CD1c-positive myeloid dendritic cell (primary cell): ENCODE measurements around the gene APEX2.
"Not testable (repeated sequence)": the region's sequence is repeated elsewhere in the genome, so short reads cannot be mapped to it uniquely, and the experiment has no call there.

ENCODE experiments used
- DNase-seq: peaks from one replicate; pipeline ENCODE4 v3.0.0-alpha.2; 2016; ENCODE audit errors: extremely low spot score

APEX2 gene

GRCh38 chrX:55008571-55009358, 8.6 kb downstream of the APEX2 start:
- DNase-seq, result peak; percentile 48

DNA sequence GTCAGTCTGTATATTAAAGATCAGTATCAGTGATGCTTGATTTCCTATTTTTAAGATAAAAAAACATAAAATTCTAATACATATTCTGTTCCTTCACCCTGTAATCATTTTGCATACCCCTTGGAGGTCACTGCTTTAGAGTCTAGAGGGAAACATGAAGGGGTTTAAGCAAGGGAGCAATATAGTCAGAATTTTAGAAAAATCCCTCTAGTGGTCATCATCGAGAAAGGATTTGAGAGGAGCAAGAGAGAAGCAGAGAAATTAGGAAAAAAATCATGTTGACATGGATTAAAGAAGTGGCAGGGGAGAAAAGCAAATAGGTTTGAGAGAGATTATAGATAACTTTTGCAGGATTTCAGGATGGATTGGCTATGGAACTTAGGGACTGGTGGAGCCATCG, 11.1 kb downstream of the APEX2 start:
- no peak for DNase-seq

DNA sequence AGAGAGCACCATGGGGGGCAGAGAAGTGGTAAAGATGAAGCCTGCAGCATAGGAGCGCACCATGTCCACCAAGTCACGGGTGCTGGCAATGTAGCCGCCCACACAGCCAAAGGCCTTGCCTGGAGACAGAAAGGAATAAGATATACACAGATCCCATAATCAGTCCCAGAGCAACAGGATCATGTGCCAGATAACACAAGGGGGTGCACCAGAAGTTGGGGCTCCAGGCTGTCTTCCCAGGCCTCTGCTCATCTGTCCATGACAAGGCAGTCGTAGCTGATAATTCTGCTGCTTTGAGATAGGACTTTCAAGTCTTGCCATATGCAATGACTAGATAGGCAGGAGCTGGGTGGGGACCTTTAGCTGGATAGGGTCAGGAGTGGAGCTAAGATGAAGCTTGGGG, 14.7 kb downstream of the APEX2 start:
- DNase-seq, result no peak

DNA sequence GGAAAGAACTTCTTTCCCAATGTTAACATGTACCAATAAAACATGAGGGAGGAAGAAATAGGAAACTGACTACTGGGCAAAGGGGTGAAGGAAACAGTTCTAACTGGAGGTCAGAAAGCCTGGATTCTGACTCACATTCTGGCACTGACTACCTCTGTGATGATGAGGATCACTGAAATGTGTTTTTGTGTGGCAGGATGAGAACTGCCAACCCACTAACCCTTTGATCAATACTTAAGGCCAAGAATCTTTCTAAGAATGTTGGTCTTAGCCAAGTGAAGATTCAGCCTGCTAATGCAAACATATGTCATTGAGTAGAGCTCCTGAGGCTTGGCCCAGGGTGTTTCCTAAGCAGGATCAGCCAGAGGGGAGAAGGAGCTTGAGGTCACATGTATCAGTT, 26.0 kb downstream of the APEX2 start:
- no peak for DNase-seq

DNA sequence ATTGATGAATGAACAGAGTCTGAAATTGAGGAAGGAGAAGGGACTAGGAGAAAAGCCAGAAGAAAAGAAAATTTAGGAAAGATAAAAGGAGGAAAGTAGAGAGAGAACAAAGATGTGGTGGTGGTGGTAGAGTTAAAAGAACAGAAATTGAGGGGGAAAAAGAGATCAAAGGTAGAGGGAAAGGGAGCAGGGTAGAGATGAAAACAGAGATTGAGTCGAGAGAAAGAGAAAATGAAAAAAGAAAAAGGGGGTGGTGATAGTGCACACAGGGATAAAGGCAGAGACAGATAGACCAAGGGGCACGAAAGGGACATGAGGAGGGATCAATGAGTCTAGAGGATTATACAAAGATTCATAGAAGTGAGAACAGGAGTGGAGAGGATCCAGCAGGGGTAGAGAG, 26.7 kb downstream of the APEX2 start:
- DNase-seq, result no peak

GRCh38 chrX:55028040-55028439, 27.9 kb downstream of the APEX2 start:
- DNase-seq, result no peak

GRCh38 chrX:55028611-55029010, 28.4 kb downstream of the APEX2 start:
- no peak for DNase-seq

DNA sequence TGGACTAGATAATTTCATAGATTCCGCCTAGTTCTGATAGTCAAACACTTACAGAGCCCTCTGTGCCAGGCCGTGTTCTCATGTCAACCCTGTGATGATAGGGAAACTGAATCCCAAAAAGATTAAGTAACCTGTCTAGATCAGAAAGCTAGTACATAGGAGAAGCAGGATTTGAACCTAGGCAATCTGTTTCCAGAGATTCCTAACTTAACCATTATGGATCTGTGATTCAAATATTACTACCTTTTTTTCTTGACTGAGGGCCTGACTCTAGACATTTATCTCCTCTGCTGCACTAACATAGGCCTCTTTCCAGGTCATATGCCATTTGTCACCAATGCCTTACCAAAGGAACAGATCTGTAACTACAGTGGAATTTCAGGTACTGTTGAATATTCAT, 29.1 kb downstream of the APEX2 start:
- DNase-seq, result no peak

- no peak for DNase-seq
Measured at GRCh38 chrX:55030271-55031205, 30.4 kb downstream of the APEX2 start, which contains the start of gene ALAS2. Gene ALAS2 (minus strand): TSS chrX:55030977. CDS start chrX:55026000, 4,977 bp downstream.

DNA sequence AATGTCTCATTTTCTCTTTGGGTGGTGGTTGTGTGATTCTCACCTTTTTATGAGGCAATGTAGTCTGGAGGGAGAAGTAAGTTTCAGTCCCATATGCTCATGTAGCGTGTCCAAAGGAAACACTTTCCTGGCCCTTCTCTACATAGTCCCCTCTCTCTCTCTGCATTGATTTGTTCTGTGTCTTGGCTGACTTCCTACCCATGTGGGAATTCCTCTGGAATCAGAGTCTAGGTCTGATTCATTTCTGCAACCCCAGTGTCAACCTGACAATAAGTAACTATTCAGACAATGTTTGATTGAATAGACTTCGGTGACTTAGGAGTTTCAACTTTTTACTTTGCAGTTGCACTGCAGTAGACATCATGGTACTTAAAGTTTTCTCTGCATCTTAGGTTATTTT, 33.3 kb downstream of the APEX2 start:
- DNase-seq, result no peak

DNA sequence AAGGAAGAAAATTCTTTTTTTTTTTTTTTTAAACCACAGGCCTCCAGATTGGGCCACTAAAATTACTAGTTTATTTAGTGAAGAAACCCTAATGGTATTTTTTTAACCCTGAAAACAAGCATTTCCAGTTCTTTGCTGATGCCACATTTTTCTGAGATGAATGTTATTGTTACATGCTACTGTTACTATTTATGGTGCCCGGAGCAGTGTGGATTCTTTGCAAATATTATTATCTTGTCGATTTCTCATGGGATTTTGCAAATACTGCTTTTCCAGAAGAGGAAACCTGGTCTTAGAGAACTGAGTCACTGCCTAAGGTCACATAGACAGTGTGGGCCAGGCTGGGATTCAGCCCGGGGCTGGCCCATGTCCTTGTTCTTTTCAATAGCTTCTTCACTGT, 39.3 kb downstream of the APEX2 start:
- no peak for DNase-seq

- DNase-seq, result no peak
Measured at GRCh38 chrX:55041514-55041913, 41.4 kb downstream of the APEX2 start.

DNA sequence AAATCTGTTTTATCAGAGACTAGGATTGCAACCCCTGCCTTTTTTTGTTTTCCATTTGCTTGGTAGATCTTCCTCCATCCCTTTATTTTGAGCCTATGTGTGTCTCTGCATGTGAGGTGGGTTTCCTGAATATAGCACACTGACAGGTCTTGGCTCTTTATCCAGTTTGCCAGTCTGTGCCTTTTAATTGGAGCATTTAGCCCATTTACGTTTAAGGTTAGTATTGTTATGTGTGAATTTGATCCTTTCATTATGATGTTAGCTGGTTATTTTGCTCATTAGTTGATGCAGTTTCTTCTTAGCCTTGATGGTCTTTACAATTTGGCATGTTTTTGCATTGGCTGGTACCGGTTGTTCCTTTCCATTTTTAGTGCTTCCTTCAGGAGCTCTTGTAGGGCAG, 50.4 kb downstream of the APEX2 start:
- DNase-seq, result not testable (repeated sequence)

- DNase-seq, result peak; percentile 17
Measured at GRCh38 chrX:55056820-55057674, 56.9 kb downstream of the APEX2 start.

GRCh38 chrX:55057675-55058249, 57.6 kb downstream of the APEX2 start:
- peak; percentile 41 for DNase-seq
